ENCODE results near the gene COL9A3.

Gene COL9A3

GRCh38 chr20:62774762-62775161 is 42.1 kb upstream of the COL9A3 start:
- Histone ChIP-seq H3K79me1 (replicated peaks; ENCODE audit: low read length, poor library complexity, severe bottlenecking) (no peaks in the 10 kb centered on the region), H3K23ac (ENCODE audit: low read length in 2 of 2) (no peak overlapping the region), H3K14ac (ENCODE audit: low read length in 2 of 2) (no peak overlapping the region), H3K9ac (ENCODE audit: low read length) (no peak overlapping the region), H3K4me2 (ENCODE audit: low read length, poor library complexity, severe bottlenecking) (no peak overlapping the region), H2BK5ac (ENCODE audit: low read depth, low read length, poor library complexity, severe bottlenecking) (no peak overlapping the region), H3K9me3 (ENCODE audit: control insufficient read depth, low read length) (no peaks in the 10 kb centered on the region), H3K4me1 (ENCODE audit: control insufficient read depth, insufficient read depth, low read depth, low read length) (no peaks in the 10 kb centered on the region), H2BK120ac (ENCODE audit: low read depth, low read length) (no peak overlapping the region), H2AFZ (ENCODE audit: low read depth, low read length) (no peak overlapping the region), H3K27ac (ENCODE audit: low read length, poor library complexity, severe bottlenecking) (no peak overlapping the region), H2BK15ac (ENCODE audit: low read depth, poor library complexity, severe bottlenecking) (no peak overlapping the region), H3K36me3 (ENCODE audit: control insufficient read depth in 1 of 2, insufficient read depth in 2 of 2, low read depth in 1 of 2, low read length in 2 of 2) (no peaks in the 10 kb centered on the region), H4K8ac (ENCODE audit: low read length) (no peak overlapping the region), H4K91ac (ENCODE audit: low read length) (no peak overlapping the region), H3K4me3 (ENCODE audit: insufficient read depth in 1 of 2, low read depth in 1 of 2, low read length in 2 of 2) (no peak overlapping the region), H3K18ac (ENCODE audit: low read depth in 1 of 2, low read length in 2 of 2) (no peak overlapping the region), H3K27me3 (ENCODE audit: control insufficient read depth in 1 of 2, insufficient read depth in 1 of 2, low read length in 2 of 2) (peaks cover 39 to 41% of the 10 kb centered on the region in 2 experiments), H3K4ac (ENCODE audit: low read depth in 1 of 2, low read length in 2 of 2) (no peak overlapping the region), H2BK12ac (ENCODE audit: low read length in 2 of 2) (no peak overlapping the region), H2AK5ac (ENCODE audit: low read length, severe bottlenecking) (no peak overlapping the region)
- no peak for DNase-seq
- WGBS, result 90% methylated on average over 8 of the region's 8 CpGs

DNA sequence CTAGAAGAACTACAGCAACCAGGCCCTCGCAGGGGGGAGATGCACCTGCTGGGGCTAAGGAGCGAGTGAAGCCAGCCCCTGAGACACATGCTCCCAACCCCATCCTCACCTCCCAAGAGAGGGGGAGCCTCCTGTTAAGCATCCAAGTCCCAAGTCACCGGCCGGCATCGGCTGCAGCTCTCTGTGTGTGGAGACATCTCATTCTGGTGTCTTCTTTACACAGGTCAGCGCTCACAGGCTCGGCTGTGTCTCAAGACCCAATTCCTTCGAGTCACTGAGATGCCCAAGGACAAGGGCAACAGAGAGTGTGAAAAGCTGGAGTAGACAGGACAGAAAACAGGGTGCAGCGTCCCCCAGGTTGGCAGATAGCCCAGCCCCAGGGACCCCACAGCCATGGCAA is 41.6 kb upstream of the COL9A3 start:
- Histone ChIP-seq H2BK12ac (ENCODE audit: low read length in 2 of 2) (no peak overlapping the region), H3K4me2 (ENCODE audit: low read length, poor library complexity, severe bottlenecking) (no peak overlapping the region), H3K27ac (ENCODE audit: low read length, poor library complexity, severe bottlenecking) (no peak overlapping the region), H3K4me1 (ENCODE audit: control insufficient read depth, insufficient read depth, low read depth, low read length) (no peaks in the 10 kb centered on the region), H3K27me3 (ENCODE audit: control insufficient read depth in 1 of 2, insufficient read depth in 1 of 2, low read length in 2 of 2) (peaks cover 38 to 40% of the 10 kb centered on the region in 2 experiments), H3K9me3 (ENCODE audit: control insufficient read depth, low read length) (no peaks in the 10 kb centered on the region), H2AFZ (ENCODE audit: low read depth, low read length) (no peak overlapping the region), H4K8ac (ENCODE audit: low read length) (no peak overlapping the region), H2BK120ac (ENCODE audit: low read depth, low read length) (no peak overlapping the region), H2BK5ac (ENCODE audit: low read depth, low read length, poor library complexity, severe bottlenecking) (no peak overlapping the region), H3K79me1 (replicated peaks; ENCODE audit: low read length, poor library complexity, severe bottlenecking) (no peaks in the 10 kb centered on the region), H3K36me3 (ENCODE audit: control insufficient read depth in 1 of 2, insufficient read depth in 2 of 2, low read depth in 1 of 2, low read length in 2 of 2) (no peaks in the 10 kb centered on the region), H3K14ac (ENCODE audit: low read length in 2 of 2) (no peak overlapping the region), H3K9ac (ENCODE audit: low read length) (no peak overlapping the region), H3K4me3 (ENCODE audit: insufficient read depth in 1 of 2, low read depth in 1 of 2, low read length in 2 of 2) (no peak overlapping the region), H3K4ac (ENCODE audit: low read depth in 1 of 2, low read length in 2 of 2) (no peak overlapping the region), H2AK5ac (ENCODE audit: low read length, severe bottlenecking) (no peak overlapping the region), H4K91ac (ENCODE audit: low read length) (no peak overlapping the region), H3K18ac (ENCODE audit: low read depth in 1 of 2, low read length in 2 of 2) (no peak overlapping the region), H2BK15ac (ENCODE audit: low read depth, poor library complexity, severe bottlenecking) (no peak overlapping the region), H3K23ac (ENCODE audit: low read length in 2 of 2) (no peak overlapping the region)
- WGBS, result 88% methylated on average over 9 of the region's 9 CpGs
- no peak for DNase-seq

GRCh38 chr20:62776035-62776691 is 40.7 kb upstream of the COL9A3 start:
- Histone ChIP-seq H3K27ac (ENCODE audit: low read length, poor library complexity, severe bottlenecking) (no peak overlapping the region), H3K4me1 (ENCODE audit: control insufficient read depth, insufficient read depth, low read depth, low read length) (no peaks in the 10 kb centered on the region), H2AFZ (ENCODE audit: low read depth, low read length) (no peak overlapping the region), H3K14ac (ENCODE audit: low read length in 2 of 2) (no peak overlapping the region), H4K91ac (ENCODE audit: low read length) (no peak overlapping the region), H3K18ac (ENCODE audit: low read depth in 1 of 2, low read length in 2 of 2) (no peak overlapping the region), H2BK120ac (ENCODE audit: low read depth, low read length) (no peak overlapping the region), H2BK5ac (ENCODE audit: low read depth, low read length, poor library complexity, severe bottlenecking) (no peak overlapping the region), H3K4ac (ENCODE audit: low read depth in 1 of 2, low read length in 2 of 2) (no peak overlapping the region), H2BK15ac (ENCODE audit: low read depth, poor library complexity, severe bottlenecking) (no peak overlapping the region), H3K23ac (ENCODE audit: low read length in 2 of 2) (no peak overlapping the region), H3K9me3 (ENCODE audit: control insufficient read depth, low read length) (no peaks in the 10 kb centered on the region), H3K4me3 (ENCODE audit: insufficient read depth in 1 of 2, low read depth in 1 of 2, low read length in 2 of 2) (no peak overlapping the region), H3K36me3 (ENCODE audit: control insufficient read depth in 1 of 2, insufficient read depth in 2 of 2, low read depth in 1 of 2, low read length in 2 of 2) (no peaks in the 10 kb centered on the region), H2BK12ac (ENCODE audit: low read length in 2 of 2) (no peak overlapping the region), H2AK5ac (ENCODE audit: low read length, severe bottlenecking) (no peak overlapping the region), H3K4me2 (ENCODE audit: low read length, poor library complexity, severe bottlenecking) (no peak overlapping the region), H3K27me3 (ENCODE audit: control insufficient read depth in 1 of 2, insufficient read depth in 1 of 2, low read length in 2 of 2) (peaks cover 38 to 43% of the 10 kb centered on the region in 2 experiments), H4K8ac (ENCODE audit: low read length) (peak overlapping the region; percentile 27), H3K9ac (ENCODE audit: low read length) (no peak overlapping the region), H3K79me1 (replicated peaks; ENCODE audit: low read length, poor library complexity, severe bottlenecking) (no peaks in the 10 kb centered on the region)
- DNase-seq, result no peak
- 96% methylated on average over 24 of the region's 24 CpGs for WGBS

DNA sequence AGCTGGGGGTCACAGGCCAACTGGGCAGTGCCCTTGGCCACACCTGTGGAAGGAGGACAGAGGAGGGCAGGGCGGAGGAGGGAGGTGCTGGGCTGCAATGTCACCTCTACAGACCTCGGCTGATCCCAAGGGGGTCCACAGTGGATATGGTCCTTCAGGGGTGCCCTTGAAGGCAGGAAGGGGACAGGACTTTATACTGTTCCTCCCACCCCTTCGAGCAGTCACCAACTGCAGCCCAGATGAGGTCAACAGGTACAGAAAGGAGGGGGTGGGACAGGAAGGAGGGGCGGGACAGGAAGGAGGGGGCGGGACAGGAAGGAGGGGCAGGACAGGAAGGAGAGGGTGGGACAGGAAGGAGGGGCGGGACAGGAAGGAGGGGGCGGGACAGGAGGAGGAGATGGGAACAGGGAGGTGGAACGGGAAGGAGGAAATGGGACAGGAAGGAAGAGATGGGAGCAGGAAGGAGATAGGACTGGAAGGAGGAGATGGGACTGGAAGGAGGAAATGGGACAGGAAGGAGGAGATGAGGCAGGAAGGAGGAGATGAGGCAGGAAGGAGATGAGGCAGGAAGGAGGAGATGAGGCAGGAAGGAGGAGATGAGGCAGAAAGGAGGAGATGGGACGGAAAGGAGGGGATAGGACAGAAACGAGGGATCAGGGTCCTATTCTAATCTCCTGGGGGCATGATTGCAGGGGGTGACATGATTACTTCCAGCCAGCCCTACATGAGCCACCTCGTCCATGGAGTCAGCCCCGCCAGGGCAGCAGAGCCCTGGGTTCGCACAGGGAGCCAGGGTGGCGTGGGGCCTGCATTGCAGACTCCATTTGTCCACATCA is 39.9 kb upstream of the COL9A3 start:
- DNase-seq, result no peak
- Histone ChIP-seq H3K4me2 (ENCODE audit: low read length, poor library complexity, severe bottlenecking) (no peak overlapping the region), H2AK5ac (ENCODE audit: low read length, severe bottlenecking) (no peak overlapping the region), H2BK15ac (ENCODE audit: low read depth, poor library complexity, severe bottlenecking) (no peak overlapping the region), H3K4me1 (ENCODE audit: control insufficient read depth, insufficient read depth, low read depth, low read length) (no peaks in the 10 kb centered on the region), H3K18ac (ENCODE audit: low read depth in 1 of 2, low read length in 2 of 2) (peak overlapping the region in 1 of 2 experiments; percentile 55), H3K23ac (ENCODE audit: low read length in 2 of 2) (no peak overlapping the region), H2BK120ac (ENCODE audit: low read depth, low read length) (no peak overlapping the region), H3K36me3 (ENCODE audit: control insufficient read depth in 1 of 2, insufficient read depth in 2 of 2, low read depth in 1 of 2, low read length in 2 of 2) (no peaks in the 10 kb centered on the region), H2BK12ac (ENCODE audit: low read length in 2 of 2) (no peak overlapping the region), H4K91ac (ENCODE audit: low read length) (peak overlapping the region; percentile 54), H3K14ac (ENCODE audit: low read length in 2 of 2) (peak overlapping the region in 1 of 2 experiments; percentile 36), H3K9ac (ENCODE audit: low read length) (no peak overlapping the region), H4K8ac (ENCODE audit: low read length) (peak overlapping the region; percentile 27), H3K27ac (ENCODE audit: low read length, poor library complexity, severe bottlenecking) (no peak overlapping the region), H3K4me3 (ENCODE audit: insufficient read depth in 1 of 2, low read depth in 1 of 2, low read length in 2 of 2) (no peak overlapping the region), H3K9me3 (ENCODE audit: control insufficient read depth, low read length) (no peaks in the 10 kb centered on the region), H2AFZ (ENCODE audit: low read depth, low read length) (no peak overlapping the region), H2BK5ac (ENCODE audit: low read depth, low read length, poor library complexity, severe bottlenecking) (no peak overlapping the region), H3K79me1 (replicated peaks; ENCODE audit: low read length, poor library complexity, severe bottlenecking) (no peaks in the 10 kb centered on the region), H3K27me3 (ENCODE audit: control insufficient read depth in 1 of 2, insufficient read depth in 1 of 2, low read length in 2 of 2) (peaks cover 38 to 43% of the 10 kb centered on the region in 2 experiments), H3K4ac (ENCODE audit: low read depth in 1 of 2, low read length in 2 of 2) (no peak overlapping the region)
- WGBS, result 72% methylated on average over 14 of the region's 14 CpGs

Data from mesenchymal stem cell (in vitro differentiated cells and primary cell).